ENCODE measurements around the gene ENTPD1.

Gene ENTPD1

DNA sequence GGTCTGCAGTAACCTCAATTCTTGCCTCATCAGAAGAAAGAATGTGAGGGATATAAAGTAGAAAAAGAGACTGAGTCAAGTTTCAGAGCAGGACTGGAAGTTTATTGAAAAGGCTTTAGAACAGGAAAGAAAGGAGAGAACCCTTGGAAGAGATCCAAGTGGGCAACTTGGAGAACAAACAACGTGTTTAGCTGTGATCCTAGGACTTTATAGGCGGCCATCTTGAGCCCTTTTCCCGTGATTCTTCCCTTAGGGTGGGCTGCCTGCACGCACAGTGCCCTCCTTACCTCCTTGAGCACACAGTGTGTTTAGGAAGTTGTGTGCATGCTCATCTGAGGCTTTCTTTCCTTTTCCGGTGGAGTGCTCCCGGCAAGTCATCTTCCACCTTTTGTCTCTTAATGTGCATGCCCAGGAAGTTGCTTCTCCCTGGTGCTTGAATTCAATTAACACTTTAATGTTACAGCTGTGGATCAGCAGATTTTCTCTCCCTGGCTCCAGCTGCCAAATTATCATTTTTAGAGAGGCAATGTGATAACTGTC lies 59.8 kb downstream of the ENTPD1 start:
- Mint-ChIP-seq H3K27me3 (ENCODE audit: low read depth) (peaks cover 5% of the 10 kb centered on the region), H3K4me1 (no peaks in the 10 kb centered on the region), H3K27ac (no peak overlapping the region), H3K4me3 (no peak overlapping the region), H3K9me3 (peaks cover 12% of the 10 kb centered on the region), H3K36me3 (ENCODE audit: low read depth) (peaks cover under 1% of the 10 kb centered on the region)
- TF ChIP-seq, protein P1, sequence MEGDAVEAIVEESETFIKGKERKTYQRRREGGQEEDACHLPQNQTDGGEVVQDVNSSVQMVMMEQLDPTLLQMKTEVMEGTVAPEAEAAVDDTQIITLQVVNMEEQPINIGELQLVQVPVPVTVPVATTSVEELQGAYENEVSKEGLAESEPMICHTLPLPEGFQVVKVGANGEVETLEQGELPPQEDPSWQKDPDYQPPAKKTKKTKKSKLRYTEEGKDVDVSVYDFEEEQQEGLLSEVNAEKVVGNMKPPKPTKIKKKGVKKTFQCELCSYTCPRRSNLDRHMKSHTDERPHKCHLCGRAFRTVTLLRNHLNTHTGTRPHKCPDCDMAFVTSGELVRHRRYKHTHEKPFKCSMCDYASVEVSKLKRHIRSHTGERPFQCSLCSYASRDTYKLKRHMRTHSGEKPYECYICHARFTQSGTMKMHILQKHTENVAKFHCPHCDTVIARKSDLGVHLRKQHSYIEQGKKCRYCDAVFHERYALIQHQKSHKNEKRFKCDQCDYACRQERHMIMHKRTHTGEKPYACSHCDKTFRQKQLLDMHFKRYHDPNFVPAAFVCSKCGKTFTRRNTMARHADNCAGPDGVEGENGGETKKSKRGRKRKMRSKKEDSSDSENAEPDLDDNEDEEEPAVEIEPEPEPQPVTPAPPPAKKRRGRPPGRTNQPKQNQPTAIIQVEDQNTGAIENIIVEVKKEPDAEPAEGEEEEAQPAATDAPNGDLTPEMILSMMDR (IDR thresholded peaks at IDR 0.05; ENCODE audit: unreplicated experiment in 3 of 3): no peak

DNA sequence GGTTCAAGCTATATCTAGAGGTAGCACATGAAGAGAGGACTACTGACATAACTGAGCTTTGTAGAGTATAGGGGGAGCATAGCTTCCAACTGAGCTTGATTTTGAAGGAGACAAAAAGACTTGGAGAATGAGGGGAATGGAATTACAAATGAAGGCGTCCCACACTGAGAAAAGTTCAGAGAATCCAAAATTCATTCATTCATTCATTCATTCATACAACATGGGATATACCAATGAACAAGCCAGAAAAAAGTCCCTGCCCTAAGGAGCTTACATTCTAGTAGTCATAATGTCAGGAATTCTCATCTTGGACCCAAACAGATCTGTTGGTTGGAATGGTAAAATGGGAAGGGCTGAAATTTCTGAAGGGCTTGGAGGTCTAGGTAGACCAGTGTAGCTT lies 62.0 kb downstream of the ENTPD1 start:
- no peak overlapping the region for H3K4me3 Mint-ChIP-seq
- H3K27ac Mint-ChIP-seq: no peak overlapping the region
- TF ChIP-seq, protein P1 (IDR thresholded peaks at IDR 0.05; ENCODE audit: unreplicated experiment in 3 of 3): no peak
- H3K27me3 Mint-ChIP-seq (ENCODE audit: low read depth): no peaks in the 10 kb centered on the region
- H3K36me3 Mint-ChIP-seq (ENCODE audit: low read depth): no peaks in the 10 kb centered on the region
- H3K4me1 Mint-ChIP-seq: no peaks in the 10 kb centered on the region
- no peaks in the 10 kb centered on the region for H3K9me3 Mint-ChIP-seq

DNA sequence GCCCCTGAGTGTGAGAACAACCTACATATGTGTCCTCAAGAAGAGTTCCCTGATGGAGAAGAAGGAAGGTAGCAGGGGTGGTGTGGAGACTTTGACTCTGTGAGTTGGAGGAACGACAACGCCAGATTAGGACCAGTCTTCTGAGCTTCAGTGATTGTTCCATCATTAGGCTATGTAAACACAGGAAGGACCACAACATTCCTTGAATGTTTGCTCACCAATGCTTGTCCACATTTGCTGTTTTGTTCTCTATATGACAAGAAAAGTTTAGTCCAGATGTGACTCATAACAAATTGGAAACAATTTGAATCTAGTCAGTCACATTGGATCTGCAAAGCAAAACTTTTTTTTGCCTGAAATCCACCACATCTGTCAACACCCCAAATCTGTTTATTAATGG lies 62.7 kb downstream of the ENTPD1 start:
- H3K4me3 Mint-ChIP-seq: no peak overlapping the region
- H3K4me1 Mint-ChIP-seq: no peaks in the 10 kb centered on the region
- no peaks in the 10 kb centered on the region for H3K9me3 Mint-ChIP-seq
- TF ChIP-seq, protein P1 (IDR thresholded peaks at IDR 0.05; ENCODE audit: unreplicated experiment in 3 of 3): no peak
- H3K27me3 Mint-ChIP-seq (ENCODE audit: low read depth): no peaks in the 10 kb centered on the region
- no peaks in the 10 kb centered on the region for H3K36me3 Mint-ChIP-seq (ENCODE audit: low read depth)
- no peak overlapping the region for H3K27ac Mint-ChIP-seq

DNA sequence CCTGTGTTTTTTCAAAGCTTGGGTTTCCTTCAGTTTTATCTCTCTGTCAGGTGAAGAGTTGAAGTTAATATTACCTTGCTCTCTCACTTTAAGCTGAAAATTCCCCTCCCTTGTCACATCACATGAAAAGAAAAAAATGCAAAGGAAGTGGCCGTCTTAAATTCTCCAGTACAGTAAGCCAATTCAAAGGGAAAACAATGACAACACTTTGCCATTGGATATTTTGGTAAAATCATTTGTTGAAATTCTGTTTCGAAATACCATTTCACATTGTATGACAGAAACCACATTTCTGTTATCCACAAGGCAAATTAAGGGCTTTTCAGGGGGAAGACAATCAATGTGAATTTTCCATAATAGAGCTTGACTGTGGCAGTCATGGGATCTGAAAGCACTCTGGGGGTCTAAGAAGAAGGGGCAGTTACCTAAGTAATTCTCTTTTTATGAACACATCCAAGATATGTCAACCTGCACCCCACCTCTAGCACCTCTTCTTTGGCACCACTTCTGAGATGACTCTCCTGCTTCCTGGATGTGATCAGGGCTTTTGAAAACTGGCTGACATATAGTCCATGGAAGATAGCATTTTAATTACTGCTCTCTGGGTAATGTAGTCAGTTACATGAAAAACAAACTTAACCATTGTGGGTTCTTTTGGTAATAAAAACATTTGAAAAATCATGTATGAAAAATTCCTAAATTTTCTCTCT lies 63.8 kb downstream of the ENTPD1 start:
- Mint-ChIP-seq H3K36me3 (ENCODE audit: low read depth) (no peaks in the 10 kb centered on the region), H3K27ac (no peak overlapping the region), H3K4me1 (no peaks in the 10 kb centered on the region), H3K4me3 (no peak overlapping the region), H3K9me3 (no peaks in the 10 kb centered on the region), H3K27me3 (ENCODE audit: low read depth) (no peaks in the 10 kb centered on the region)
- TF ChIP-seq, protein P1 (IDR thresholded peaks at IDR 0.05; ENCODE audit: unreplicated experiment in 3 of 3): no peak

DNA sequence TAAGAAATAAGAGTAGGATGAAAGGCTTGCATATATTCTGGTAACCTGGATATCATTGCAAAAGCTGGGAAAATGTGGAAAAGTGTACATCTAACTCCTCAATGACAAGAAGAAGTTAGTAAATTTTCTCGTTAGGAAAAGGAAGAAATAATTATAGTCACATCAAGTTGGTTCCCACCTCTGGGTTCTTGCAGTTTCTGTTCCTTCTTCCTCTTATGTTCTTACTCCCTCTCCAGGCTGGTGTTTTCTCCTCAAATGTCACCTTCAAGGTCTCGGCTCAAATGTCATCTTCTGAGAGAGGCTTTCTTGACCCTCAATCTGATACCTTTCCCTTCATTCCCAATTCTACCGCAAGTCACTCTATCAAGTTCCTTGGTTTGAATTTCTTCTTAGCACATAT lies 64.4 kb downstream of the ENTPD1 start:
- Mint-ChIP-seq H3K27me3 (ENCODE audit: low read depth) (no peaks in the 10 kb centered on the region), H3K4me3 (no peak overlapping the region), H3K4me1 (no peaks in the 10 kb centered on the region), H3K9me3 (no peaks in the 10 kb centered on the region), H3K36me3 (ENCODE audit: low read depth) (no peaks in the 10 kb centered on the region), H3K27ac (no peak overlapping the region)
- TF ChIP-seq, protein P1 (IDR thresholded peaks at IDR 0.05; ENCODE audit: unreplicated experiment in 3 of 3): no peak

DNA sequence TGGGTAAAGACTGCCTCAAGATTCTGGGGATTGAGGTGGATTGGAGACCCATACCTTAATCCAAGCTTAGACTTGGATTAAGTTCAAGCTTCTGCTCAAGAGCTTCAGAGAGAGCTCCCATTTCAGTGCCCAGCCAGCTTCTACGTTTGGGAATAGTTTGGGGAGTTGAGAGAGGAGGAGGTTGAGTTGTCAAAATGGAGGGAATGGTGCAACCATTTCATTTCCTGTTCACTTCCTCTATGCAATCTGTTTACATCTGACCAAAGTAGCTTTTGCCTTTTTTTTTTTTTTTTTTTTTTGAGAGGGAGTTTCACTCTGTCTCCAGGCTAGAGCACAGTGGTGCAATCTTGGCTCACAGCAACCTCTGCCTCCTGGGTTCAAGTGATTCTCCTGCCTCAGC lies 65.8 kb downstream of the ENTPD1 start:
- Mint-ChIP-seq H3K4me1 (no peaks in the 10 kb centered on the region), H3K4me3 (no peak overlapping the region), H3K27me3 (ENCODE audit: low read depth) (no peaks in the 10 kb centered on the region), H3K9me3 (no peaks in the 10 kb centered on the region), H3K36me3 (ENCODE audit: low read depth) (no peaks in the 10 kb centered on the region), H3K27ac (no peak overlapping the region)
- TF ChIP-seq, protein P1 (IDR thresholded peaks at IDR 0.05; ENCODE audit: unreplicated experiment in 3 of 3): no peak

Measured in nephron (organoid).